GM21825 (cell line): Measurements from ENCODE around the gene PPP1R26.

Source experiments
- ATAC-seq: cut with Tn5 transposase; IDR thresholded peaks from one replicate; pipeline ENCODE4 v1.9.1; 2021; ENCODE audit warnings: mild to moderate bottlenecking, moderate library complexity; ENCODE audit not compliant: unreplicated experiment

PPP1R26 gene

DNA sequence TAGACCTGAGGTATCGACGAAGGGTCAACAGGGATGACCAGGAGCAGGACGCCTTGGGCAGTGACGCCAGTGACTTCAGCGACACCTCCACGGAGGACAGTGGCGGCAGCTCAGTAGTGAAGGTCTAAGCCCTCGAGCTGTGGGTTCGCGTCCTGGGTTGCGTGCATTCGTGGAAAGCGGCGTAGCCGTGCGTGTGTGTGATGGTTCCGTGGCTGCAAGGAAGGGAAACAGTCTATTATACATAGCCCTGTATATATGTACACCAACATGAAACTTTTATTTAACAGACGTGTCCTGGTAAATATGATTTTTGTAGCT lies 8.4 kb downstream of the PPP1R26 start:
- no peak for ATAC-seq

DNA sequence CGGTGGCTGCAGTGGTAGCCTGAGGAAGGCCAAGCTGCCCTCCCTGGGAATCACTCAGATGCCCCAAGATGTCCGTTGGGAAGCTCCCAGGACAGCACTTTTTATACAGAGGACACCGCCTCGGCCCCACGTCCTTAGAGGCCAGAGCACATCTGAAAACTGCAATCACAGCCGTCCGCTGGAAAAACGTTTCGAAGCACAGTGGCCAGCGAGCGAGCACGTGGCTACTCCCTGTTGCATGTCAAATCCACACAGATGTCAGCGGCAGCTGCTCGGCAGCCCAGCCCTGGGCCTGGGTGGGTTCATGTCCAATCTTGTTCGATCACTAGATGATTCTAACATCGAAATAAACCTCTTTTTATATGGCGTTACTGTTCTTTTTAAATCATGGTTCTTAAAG lies 8.9 kb downstream of the PPP1R26 start:
- ATAC-seq, result no peak

DNA sequence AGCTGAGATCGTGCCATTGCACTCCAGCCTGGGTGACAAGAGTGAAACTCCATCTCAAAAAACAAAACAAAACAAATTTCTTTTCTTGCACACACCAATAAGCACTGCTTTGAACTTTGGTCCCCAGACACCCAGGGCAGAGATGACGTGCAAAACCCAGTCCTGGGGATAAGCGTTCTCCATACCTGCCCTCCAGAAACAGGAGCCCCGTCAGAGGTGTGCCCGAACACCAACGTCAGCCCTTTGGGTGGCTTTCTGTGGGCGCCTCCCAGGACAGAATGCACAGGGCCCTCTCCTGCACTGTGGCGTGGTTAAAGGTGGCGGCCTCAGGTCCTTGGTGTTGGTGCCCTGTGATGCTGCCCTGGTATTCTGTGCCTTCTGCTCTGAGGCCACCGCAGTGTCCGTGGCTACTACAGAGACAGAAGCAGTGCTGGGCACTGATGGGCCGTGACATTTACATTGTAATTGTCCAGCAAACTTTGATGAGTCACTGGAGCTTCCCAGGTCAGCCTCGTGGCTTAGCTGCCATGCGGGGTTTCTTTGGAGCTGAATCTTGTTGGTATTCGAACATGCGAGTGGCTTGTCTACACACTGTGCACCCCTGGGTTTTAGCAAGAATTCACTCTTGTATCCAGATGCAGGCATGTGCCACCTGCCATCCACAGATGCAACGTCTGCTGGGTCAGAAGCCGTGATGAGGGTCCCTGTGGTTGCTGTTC lies 9.8 kb downstream of the PPP1R26 start:
- ATAC-seq, result no peak

DNA sequence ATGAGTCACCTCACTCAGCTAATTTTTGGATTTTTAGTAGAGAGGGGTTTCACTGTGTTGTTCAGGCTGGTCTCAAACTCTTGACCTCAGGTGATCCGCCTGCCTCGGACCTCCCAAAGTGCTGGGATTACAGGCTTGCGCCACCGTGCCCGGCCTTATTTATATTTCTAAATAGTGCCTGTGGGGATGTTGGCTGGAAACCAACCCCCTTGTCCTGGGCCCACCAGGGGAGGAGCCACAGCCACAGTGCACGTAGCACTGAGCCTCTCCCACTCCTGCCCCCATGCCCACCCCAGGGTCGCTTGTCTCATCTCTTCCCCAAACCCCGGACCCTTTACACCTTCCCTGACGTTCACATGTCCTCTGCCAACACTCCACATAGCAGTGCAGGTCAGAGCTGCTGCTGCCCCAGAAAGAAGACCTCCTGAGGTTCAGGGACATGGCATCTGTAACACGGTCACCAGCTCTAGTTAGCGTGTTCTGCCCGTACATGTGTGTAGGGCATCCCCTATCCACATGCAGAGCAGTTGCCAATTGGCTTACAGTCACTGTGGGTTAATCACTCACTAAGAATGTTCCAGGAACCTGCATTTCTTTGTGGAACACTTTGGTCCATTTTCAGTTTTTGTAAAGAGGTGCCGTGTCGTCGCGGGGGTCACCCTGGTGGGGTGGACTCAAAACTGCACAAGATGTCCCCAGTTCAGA lies 10.7 kb downstream of the PPP1R26 start:
- no peak for ATAC-seq

DNA sequence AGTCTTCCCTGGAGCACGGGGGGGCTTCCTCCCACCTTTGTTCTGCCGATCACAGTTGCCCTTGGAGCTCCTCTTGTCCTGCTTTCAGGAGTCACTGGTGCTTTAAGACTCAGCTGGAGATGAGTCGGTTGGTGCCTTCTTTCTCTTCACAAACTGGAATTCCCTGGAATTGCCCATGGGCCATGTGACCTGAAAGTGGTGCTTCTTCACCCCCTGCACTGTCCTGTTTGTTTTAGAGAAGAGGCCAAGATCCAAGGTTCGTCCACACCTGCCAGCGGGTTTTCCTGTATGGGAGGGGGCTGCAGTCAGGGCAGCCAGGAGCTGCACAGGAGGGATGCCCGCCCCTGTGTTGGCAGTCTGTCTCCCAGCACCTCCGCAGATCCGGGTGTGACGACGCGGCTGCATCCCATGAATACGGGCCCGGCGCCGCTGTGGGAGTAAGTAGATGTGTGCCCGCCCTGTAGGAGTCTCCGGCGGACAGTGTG lies 11.4 kb downstream of the PPP1R26 start:
- no peak for ATAC-seq

DNA sequence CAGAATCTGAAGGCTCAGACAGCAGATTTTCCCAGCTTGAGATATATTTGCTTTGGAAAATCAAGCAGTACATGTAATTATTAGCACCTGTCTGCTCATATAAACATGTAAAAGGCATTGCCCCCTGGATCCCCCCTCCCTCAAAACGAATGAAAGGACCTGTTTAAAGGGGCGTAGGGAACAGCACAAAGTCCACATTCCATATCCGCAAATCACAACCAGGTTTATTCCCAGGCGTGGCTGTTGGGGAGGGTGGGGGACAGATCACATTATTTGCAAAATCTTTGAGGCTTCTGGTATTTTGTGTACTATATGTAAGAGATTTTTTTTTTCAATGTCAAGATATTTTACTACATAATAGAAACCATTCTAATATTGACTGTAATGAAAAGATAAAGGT lies 12.2 kb downstream of the PPP1R26 start:
- ATAC-seq, result no peak

DNA sequence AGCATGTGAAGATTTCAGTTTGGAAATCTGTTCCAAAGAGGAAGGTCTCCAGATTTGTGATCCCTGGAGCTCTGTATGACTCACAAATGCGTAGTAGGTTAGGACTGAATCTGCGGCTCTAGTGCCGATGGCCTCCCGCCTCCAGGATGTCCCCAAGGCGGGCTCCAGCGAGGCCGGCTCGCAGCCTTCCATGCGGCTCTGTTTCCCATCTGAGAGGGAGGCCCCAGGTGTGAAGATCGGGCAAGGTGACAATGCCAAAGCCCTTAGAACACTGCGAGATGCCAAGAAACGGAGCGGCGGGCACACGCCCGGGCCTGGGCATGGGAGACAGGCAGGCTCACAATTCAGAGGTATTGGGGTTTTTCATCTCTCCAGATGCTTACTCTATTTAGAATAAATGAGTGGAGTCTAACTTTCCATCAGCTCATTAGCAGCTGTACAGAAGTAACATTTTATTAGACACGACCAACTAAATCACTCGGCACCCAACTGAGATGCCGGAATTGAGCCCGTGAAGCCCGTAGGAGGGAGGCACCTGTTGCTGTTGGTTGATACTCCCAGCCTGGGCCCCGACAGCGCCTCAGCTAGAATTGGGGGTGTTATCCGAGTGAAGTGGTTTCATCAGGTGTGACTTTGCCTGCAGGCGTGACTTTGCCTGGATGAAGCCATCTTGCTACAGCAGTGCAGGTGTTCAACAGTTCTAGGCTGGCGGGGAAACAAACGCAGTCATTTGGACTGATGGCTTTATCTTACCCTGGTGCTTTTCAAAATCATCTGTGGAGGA lies 13.5 kb downstream of the PPP1R26 start:
- no peak for ATAC-seq

DNA sequence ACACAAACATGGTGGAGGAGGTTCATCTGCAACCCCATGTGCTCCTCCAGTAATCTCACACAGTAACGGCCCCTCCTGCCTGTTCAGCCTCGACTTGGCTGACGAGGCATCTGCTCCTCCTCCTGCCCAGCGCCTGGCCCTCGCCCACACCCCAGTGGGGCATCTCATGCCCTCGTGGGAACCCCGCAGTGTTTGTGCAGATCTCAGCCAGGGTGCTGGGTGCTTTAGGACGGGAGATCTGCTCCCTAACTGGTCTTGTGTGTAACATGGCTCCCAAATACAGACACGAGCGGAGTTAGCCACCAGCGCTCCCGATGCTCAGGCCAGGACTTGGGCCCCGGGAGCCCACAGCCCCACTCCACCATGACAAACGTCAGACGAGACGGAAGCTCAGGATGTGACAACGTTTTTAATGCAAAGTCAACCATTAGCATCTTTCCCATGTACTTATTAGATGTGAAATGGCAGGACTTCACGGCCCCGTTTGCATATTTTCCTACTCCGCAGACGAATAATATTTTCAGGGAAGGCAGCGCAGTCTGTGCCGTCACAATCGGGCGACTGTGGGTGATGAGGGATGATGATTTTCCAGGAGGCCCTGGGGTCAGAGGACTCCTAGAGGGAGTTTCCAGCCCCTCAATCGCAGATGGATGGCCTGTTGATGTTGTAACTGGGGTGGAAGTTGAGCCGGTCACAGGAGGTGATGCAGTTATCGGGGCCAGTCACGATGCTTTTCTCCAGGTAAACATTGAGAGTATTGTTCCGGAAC lies 15.4 kb downstream of the PPP1R26 start:
- no peak for ATAC-seq

DNA sequence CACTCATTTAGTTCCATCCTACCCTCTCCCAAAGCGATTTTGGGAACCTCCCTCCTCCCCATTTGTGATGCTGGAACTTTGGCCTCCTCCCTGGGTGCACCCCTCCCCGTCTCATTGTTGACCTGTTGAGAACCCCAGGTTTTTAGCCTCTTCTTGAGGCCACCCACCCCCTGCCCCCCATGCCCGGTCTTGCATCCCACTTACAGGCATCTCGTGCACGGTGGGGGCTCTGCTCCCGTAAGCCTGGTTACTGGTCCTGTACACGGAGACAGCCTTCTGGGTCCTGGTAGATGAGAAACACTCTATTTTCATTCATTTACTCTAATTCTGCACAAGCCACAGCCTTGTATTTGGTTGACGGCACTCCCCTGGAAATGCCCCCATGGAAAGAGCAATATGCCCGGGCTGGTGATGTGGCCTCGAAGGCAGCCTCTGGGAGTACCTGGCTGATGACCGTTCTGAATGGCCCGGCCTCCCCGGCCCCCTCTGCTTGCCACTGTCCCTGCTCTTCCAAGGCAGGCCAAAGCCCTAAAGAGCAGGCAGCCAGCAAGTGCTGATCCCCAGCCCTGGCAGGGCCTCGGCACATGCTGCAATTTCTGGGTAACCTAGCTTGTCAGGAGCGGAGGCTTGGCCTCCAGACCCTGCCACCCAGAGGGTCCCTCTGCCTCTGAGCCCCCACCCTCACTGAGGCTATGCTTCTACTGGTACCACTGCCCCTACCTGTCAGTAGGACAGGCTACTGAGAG lies 19.0 kb downstream of the PPP1R26 start:
- no peak for ATAC-seq

DNA sequence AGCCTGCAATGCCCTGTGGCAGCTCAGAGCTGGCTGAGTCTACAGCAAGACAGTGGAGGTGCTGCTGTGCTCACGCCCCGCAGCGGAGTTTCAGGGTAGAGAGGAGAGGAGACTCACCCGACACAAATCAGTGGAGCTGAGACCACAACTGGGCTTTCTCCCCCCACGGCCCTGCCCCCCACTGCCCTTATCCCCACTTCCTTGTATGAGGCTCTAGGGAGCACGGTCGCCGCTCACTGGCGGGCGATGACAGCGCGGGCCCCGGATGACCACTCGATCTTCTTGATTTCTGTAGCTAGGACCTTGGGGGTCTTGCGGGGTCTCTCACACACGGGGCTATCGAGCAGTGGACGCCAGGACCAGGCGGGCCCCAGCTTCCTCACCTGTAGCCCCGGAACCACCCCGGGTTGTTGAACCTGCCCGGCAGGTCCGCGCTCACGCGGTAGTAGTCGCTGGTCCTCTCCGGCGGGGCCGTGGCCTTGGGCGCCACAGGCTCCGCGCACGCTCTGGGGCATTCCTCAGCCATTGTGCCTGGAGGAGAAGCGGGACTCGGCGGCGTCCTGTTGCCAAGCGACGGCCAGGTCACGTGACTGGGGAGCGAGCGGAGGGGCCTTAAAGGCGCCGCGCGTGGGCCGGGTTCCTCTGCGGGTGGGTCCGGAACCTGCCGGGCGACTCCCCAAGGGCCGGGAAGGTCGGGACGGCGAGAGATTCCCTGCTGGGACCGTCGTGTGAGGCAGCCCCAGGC lies 19.9 kb downstream of the PPP1R26 start:
- no peak for ATAC-seq

DNA sequence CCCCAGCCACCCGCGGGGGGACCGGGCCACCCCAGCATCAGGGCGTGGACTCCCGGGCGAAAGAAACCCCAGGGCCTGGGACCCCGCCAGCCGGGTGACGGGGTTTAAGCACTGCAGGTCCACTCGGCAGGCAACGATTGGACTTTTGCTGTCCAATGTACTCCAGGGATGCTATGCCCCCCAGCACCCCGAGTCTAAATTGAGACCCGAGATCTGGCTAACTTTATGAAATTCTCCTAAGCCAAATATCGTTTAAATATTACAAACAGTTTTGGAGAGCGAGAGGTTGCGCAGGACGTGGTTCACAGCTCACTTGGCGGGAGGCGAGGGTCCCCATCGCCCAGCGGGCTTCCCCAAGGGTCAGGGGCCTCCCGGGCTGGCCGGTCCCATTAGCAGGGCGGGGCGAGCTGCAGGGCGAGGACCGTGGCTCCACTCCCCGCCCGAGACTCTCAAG lies 20.5 kb downstream of the PPP1R26 start:
- no peak for ATAC-seq

DNA sequence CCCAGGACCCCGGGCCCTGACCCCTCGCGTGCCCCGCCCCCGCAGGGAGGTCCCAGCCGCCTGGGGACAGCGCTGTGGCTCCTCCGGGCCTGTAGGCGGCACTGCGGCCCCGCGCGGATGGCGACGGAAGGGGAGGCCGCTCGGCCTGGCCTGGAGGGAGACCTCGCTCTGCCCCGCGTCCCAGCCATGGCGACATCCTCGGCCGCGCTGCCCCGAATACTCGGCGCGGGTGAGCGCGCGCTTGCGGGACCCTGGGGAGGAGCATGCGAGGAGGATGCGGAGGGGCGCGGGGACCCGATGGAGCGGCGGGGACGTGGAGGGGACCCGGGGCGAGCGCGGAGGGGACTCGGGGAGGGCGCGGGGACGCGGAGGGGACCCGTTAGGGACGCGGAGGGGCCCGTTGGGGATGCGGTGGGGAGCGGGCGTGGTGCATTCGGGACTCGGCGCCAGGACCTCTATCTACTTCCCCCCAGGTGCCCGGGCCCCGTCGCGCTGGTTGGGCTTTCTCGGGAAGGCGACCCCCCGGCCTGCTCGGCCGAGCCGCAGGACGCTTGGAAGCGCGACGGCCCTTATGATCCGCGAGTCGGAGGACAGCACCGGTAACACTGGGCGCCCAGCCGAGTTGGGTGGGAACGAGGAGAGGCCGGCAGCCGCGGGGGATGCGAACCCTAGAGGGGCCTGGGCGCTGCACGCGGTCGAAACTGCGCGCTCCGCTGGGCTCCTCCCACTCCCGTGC lies 21.1 kb downstream of the PPP1R26 start, which contains the start of gene MRPS2:
TSS of gene MRPS2 (plus strand) at position 158 of the 736 bp plus-strand sequence. CDS start at position 187, 29 bp downstream.
- ATAC-seq, result peak; percentile 76

DNA sequence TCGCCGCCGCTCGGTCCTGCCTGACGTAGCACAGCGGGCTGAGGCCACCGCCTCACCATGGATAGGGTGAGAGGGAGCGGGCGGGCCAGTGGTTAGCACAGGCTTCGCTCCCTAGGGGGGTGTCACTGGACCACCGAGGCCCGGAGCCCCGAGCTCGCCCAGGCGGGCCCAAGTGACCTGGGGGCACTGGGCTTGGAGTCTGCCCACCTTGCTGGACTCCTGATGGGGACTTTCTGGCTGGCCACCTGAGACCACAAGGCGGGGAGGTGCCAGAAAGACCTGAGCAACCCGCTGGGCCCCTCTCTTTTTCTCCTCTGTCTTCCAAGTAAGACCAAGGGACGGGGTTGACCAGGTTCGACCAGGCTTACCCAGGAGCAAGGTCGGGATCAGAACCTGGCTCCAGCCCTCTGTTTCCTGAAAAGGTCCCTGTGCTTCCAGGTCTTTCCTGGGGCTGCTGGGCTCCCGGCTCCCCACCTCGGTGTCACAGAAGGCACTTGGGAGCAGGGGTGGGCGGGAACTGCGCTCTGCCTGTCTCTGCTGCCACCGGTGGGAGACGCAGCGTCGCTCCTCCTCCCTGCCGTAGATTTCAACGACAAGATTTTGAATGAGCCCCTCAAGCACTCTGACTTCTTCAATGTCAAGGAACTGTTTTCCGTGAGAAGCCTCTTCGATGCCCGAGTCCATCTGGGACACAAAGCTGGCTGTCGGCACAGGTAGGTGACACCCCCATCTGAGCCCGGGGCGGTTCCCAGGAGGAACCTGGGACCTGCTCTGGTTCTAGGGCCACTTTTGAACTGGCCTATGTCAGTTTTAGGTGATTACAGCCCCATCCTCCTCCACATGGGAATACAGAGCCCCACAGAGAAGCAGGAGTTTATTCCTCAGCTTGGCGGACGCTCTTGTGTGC lies 21.9 kb downstream of the PPP1R26 start:
- ATAC-seq, result no peak

DNA sequence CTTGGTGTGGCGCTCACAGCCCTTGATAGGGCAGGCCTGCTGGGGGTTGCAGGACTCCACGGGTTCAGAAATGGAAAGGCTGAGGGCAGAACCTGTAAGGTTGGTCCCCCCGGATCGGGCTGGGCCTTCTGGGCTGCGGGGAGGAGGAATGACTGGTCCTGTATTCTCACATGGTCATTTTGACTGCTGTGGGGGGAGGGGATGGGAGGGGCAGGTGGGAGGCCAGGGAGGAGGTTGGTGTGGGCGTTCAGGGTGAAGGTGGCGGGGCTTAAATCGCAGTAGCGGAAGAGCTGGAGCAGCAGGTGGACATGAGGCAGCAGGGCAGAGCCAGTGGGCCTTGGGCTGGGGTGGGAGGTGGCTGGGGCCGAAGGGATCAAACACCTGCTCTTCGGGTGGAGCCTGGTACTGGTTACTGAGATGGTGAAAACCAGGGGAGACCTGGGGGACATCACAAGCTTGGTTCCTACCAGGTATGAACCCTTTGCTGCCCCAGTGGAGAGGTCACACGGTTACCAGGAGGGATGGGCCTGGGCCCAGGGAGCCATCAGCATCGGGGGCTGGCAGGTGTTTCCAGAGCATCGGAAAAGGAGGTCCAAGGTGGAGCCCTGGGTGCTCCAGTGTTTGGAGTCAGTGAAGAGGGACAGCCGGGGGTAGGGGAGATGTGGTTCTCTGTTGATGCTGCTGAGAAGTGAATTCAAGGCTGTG lies 22.7 kb downstream of the PPP1R26 start:
- no peak for ATAC-seq

DNA sequence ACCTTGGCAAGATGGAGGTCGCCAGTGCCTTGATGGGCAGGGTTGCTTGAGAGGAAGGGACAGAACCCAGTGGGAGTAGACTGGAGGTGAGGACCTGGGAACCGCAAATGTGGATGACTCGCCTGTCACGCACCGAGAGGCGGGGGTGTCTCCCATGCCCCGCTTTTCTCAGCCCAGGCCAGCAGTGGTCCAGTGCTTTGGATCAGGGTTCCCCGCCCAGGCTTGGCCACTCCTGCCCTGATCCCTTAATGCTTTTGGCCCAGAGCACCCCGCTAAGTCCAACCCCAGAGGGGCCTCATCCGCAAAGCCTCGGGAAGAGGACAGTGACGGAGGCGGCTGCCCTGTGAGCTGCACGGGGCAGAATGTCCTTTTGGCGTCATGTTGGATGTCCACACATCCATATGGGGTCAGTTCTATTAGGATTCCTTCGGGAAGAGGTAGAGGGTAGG lies 23.3 kb downstream of the PPP1R26 start:
- no peak for ATAC-seq

DNA sequence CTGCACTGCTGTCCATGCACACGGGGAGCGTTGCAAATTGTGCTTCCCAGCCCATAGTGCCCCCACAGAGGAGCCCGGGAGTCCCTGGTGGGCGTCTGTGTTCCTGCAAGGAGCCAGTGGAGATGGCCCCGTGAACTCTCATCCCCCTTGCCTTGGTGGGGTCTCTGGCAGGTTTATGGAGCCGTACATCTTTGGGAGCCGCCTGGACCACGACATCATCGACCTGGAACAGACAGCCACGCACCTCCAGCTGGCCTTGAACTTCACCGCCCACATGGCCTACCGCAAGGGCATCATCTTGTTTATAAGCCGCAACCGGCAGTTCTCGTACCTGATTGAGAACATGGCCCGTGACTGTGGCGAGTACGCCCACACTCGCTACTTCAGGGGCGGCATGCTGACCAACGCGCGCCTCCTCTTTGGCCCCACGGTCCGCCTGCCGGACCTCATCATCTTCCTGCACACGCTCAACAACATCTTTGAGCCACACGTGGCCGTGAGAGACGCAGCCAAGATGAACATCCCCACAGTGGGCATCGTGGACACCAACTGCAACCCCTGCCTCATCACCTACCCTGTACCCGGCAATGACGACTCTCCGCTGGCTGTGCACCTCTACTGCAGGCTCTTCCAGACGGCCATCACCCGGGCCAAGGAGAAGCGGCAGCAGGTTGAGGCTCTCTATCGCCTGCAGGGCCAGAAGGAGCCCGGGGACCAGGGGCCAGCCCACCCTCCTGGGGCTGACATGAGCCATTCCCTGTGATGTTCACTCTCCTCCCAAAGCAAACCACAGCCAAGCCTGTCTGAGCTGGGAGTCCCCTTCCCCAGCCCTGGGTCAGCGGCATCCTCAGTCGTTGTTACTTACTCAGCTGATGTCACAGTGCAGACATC lies 24.0 kb downstream of the PPP1R26 start:
- ATAC-seq, result no peak
